IMR-90 (cell line): ENCODE results near the gene RXFP1. TPM values are rescaled to one million over a fixed set of nuclear protein-coding genes. Genes with fewer than 3 reads are reported as not detected.

Source experiments
- ATAC-seq: fragments of 200-7000 bp; cut with Tn5 transposase; 2 replicates; pipeline ENCODE4 v1.9.1; 2020; ENCODE audit warnings: low read depth, mild to moderate bottlenecking, moderate library complexity
- BruUV-seq: library from RNA; stranded (reverse); fragments of 400-500 nt; replicated peaks from 2 replicates; lab custom pipeline; 2021; lab: Mats Ljungman, UMichigan
- CTCF ChIA-PET: fragments of 300-600 bp; formaldehyde crosslinking; extraction: SDS; loops from one replicate; lab custom pipeline; 2021; ENCODE audit warnings: antibody characterized with exemption; lab: Yijun Ruan, JAX
- POLR2A ChIA-PET: fragments of 300-600 bp; sonication (Branson Sonifier 250); formaldehyde crosslinking; loops from one replicate; lab custom pipeline; 2022; ENCODE audit warnings: antibody characterized with exemption; ENCODE audit not compliant: unreplicated experiment; lab: Charles Lee
- DNase-seq: peaks from one replicate; pipeline ENCODE4 v3.0.0; 2013
- H2AFZ ChIP-seq: replicated peaks from 2 replicates; pipeline ENCODE3; 2013; ENCODE audit warnings: low read length, mild to moderate bottlenecking; ENCODE audit not compliant: poor library complexity
- H2AK5ac ChIP-seq: 2 replicates; pipeline ENCODE4 v1.6.1; 2013; ENCODE audit warnings: low read depth, low read length, inconsistent platforms
- H2AK9ac ChIP-seq: replicated peaks from 2 replicates; pipeline ENCODE3; 2013; ENCODE audit warnings: mild to moderate bottlenecking, low read depth, low read length, moderate library complexity; ENCODE audit not compliant: poor library complexity
- H2BK120ac ChIP-seq: 2 replicates; pipeline ENCODE4 v1.6.1; 2013; ENCODE audit warnings: low read depth, low read length, inconsistent platforms
- H2BK15ac ChIP-seq: 3 replicates; pipeline ENCODE4 v1.6.1; 2013; ENCODE audit warnings: low read depth, low read length, inconsistent platforms
- H2BK20ac ChIP-seq: 2 replicates; pipeline ENCODE4 v1.6.1; 2013; ENCODE audit warnings: low read depth, mild to moderate bottlenecking, inconsistent platforms, low read length, moderate library complexity
- H2BK5ac ChIP-seq: 2 replicates; pipeline ENCODE4 v1.6.1; 2013; ENCODE audit warnings: mild to moderate bottlenecking, low read depth, low read length, inconsistent platforms; ENCODE audit not compliant: poor library complexity, severe bottlenecking
- H3K14ac ChIP-seq: replicated peaks from 2 replicates; pipeline ENCODE4 v1.6.1; 2013; ENCODE audit warnings: low read depth, low read length, inconsistent platforms
- H3K18ac ChIP-seq: 2 replicates; pipeline ENCODE4 v1.6.1; 2013; ENCODE audit warnings: low read depth, low read length, control low read depth
- H3K23ac ChIP-seq: 2 replicates; pipeline ENCODE4 v1.6.1; 2013; ENCODE audit warnings: low read depth, low read length, inconsistent platforms
- H3K27ac ChIP-seq: 2 replicates; pipeline ENCODE4 v1.5.1; 2013; ENCODE audit warnings: mild to moderate bottlenecking, control low read depth, low read length; ENCODE audit not compliant: insufficient read depth
- H3K27me3 ChIP-seq: 2 replicates; pipeline ENCODE4 v1.6.1; 2013; ENCODE audit warnings: low read length; ENCODE audit not compliant: control insufficient read depth, insufficient read depth
- H3K36me3 ChIP-seq: 2 replicates; pipeline ENCODE4 v1.6.1; 2013; ENCODE audit warnings: low read length, mixed read lengths; ENCODE audit not compliant: control insufficient read depth, insufficient read depth
- H3K4ac ChIP-seq: 2 replicates; pipeline ENCODE4 v1.6.1; 2013; ENCODE audit warnings: low read depth, low read length, inconsistent platforms
- H3K4me1 ChIP-seq: 2 replicates; pipeline ENCODE4 v1.6.1; 2013; ENCODE audit warnings: low read length, mixed read lengths; ENCODE audit not compliant: control insufficient read depth, insufficient read depth
- H3K4me2 ChIP-seq: 2 replicates; pipeline ENCODE4 v1.6.1; 2013; ENCODE audit warnings: low read depth, mild to moderate bottlenecking, control low read depth, low read length, moderate library complexity
- H3K4me3 ChIP-seq: 2 replicates; pipeline ENCODE4 v1.5.1; 2013; ENCODE audit warnings: low read depth, mild to moderate bottlenecking, control low read depth, low read length, moderate library complexity; ENCODE audit not compliant: insufficient read depth
- H3K56ac ChIP-seq: 2 replicates; pipeline ENCODE4 v1.6.1; 2013; ENCODE audit warnings: low read length, inconsistent platforms; ENCODE audit not compliant: insufficient read depth; ENCODE audit errors: extremely low read depth
- H3K79me1 ChIP-seq, 2 experiments: 2 replicates each; pipeline ENCODE4 v1.6.1; 2013; ENCODE audit warnings: low read length in 2 of 2, inconsistent platforms in 1 of 2, low read depth in 1 of 2
- H3K9ac ChIP-seq: 2 replicates; pipeline ENCODE4 v1.6.1; 2013; ENCODE audit warnings: low read depth, low read length, control low read depth
- H3K9me1 ChIP-seq: 2 replicates; pipeline ENCODE4 v1.6.1; 2013; ENCODE audit warnings: low read length, inconsistent platforms; ENCODE audit not compliant: insufficient read depth
- H3K9me3 ChIP-seq: 2 replicates; pipeline ENCODE4 v1.6.1; 2013; ENCODE audit warnings: low read length; ENCODE audit not compliant: control insufficient read depth, insufficient read depth
- H4K20me1 ChIP-seq: 2 replicates; pipeline ENCODE4 v1.6.1; 2013; ENCODE audit warnings: low read length, inconsistent platforms; ENCODE audit not compliant: insufficient read depth
- H4K5ac ChIP-seq: 2 replicates; pipeline ENCODE4 v1.6.1; 2013; ENCODE audit warnings: mild to moderate bottlenecking, low read depth, low read length, control low read depth
- H4K8ac ChIP-seq, 2 experiments: 2 replicates each; pipeline ENCODE4 v1.6.1; 2013; ENCODE audit warnings: low read depth in 2 of 2, low read length in 2 of 2, control low read depth in 1 of 2, inconsistent platforms in 1 of 2
- H4K91ac ChIP-seq: 2 replicates; pipeline ENCODE4 v1.6.1; 2013; ENCODE audit warnings: low read depth, low read length, inconsistent platforms; ENCODE audit not compliant: insufficient read depth
- MAFK ChIP-seq: IDR thresholded peaks from 2 replicates; pipeline ENCODE4 v1.6.1; 2012; ENCODE audit warnings: low read depth, low read length, improper control_type of control experiment
- WGBS, 2 experiments: methylation state at CpG; one replicate each; pipeline versions ENCODE4 v1.1.5 to v1.1.7; 2013; ENCODE audit warnings: missing lambda C conversion rate in 2 of 2; ENCODE audit not compliant: insufficient read length in 1 of 2; ENCODE audit errors: extremely low coverage in 2 of 2; 5-methylcytosine and 5-hydroxymethylcytosine counted together
- dilution Hi-C: fragments of 300-500 bp; cut with HindIII; formaldehyde crosslinking; loops from one replicate; pipeline ENCODE4 v1.14.3; 2018; ENCODE audit warnings: low sequenced_read_pairs; ENCODE audit not compliant: unreplicated experiment
- in situ Hi-C: fragments of 300-500 bp; cut with MboI; formaldehyde crosslinking; loops from 3 replicates; pipeline ENCODE4 v1.14.3; 2019; ENCODE audit warnings: low sequenced_read_pairs, inconsistent platforms, mixed read lengths
- intact Hi-C: fragments of 100-400 bp; cut with micrococcal nuclease; formaldehyde crosslinking; loops from 2 replicates; pipeline ENCODE4 v1.10.0; 2022
- polyA plus RNA-seq, 3 experiments: library from polyadenylated mRNA; depleted of rRNA; stranded (reverse); fragments of >200 nt; gene quantifications; 2 replicates each; pipeline ENCODE4 v1.2.3, GENCODE V29; 2012; ENCODE audit warnings: low replicate concordance in 1 of 3
- total RNA-seq: library from RNA; depleted of rRNA; stranded (reverse); fragments of >200 nt; gene quantifications from 2 replicates; pipeline ENCODE4 v1.2.3, GENCODE V29; 2012

Gene RXFP1
- total and polyA plus RNA-seq, 2 of the 4 experiments (the other 2 are of a cell fraction), result not detected

- H2BK15ac ChIP-seq, result no peak overlapping the region
- H2BK120ac ChIP-seq, result no peak overlapping the region
- no peak overlapping the region for H4K91ac ChIP-seq
- no peaks in the 10 kb centered on the region for H4K20me1 ChIP-seq
- H3K27ac ChIP-seq, result no peak overlapping the region
- in situ Hi-C loops (no loop called here), intact Hi-C loops (no loop called here), dilution Hi-C loops (no loop called here)
- no peak overlapping the region for H3K4me2 ChIP-seq
- no peak overlapping the region for H3K4ac ChIP-seq
- CTCF ChIA-PET, result no interaction called here
- no peak overlapping the region for H2BK20ac ChIP-seq
- H4K8ac ChIP-seq, result no peak overlapping the region
- TF ChIP-seq MAFK, result no peak
- H3K4me3 ChIP-seq, result no peak overlapping the region
- H2AK9ac ChIP-seq, result no peak overlapping the region
- H4K5ac ChIP-seq, result no peak overlapping the region
- H3K9me1 ChIP-seq, result no peaks in the 10 kb centered on the region
- H3K14ac ChIP-seq, result no peak overlapping the region
- no peak overlapping the region for H3K23ac ChIP-seq
- H3K4me1 ChIP-seq, result no peaks in the 10 kb centered on the region
- H3K9me3 ChIP-seq, result no peaks in the 10 kb centered on the region
- POLR2A ChIA-PET, result no interaction called here
- no peak overlapping the region for H3K18ac ChIP-seq
- H3K9ac ChIP-seq, result no peak overlapping the region
- H3K27me3 ChIP-seq, result no peaks in the 10 kb centered on the region; the same call in 1 of the 2 replicates
- H2AFZ ChIP-seq, result no peak overlapping the region
- no peak overlapping the region for H2AK5ac ChIP-seq
- H3K56ac ChIP-seq, result no peak overlapping the region
- BruUV-seq, result no TSS peak
- H3K36me3 ChIP-seq, result no peaks in the 10 kb centered on the region
- H3K79me1 ChIP-seq, result no peaks in the 10 kb centered on the region
- H2BK5ac ChIP-seq, result no peak overlapping the region
- no peak for DNase-seq
- ATAC-seq, result no peak
- WGBS, 2 experiments, result no CpG with 5 or more reads among the region's 2 CpGs
Observed at GRCh38 chr4:158513256-158513655, 8.4 kb upstream of the RXFP1 start.
